HG03565 (cell line): ENCODE measurements around the gene PAM.

Experiments
- ATAC-seq: cut with Tn5 transposase; IDR thresholded peaks from one replicate; pipeline ENCODE4 v1.9.1; 2021; ENCODE audit warnings: mild to moderate bottlenecking, moderate library complexity; ENCODE audit not compliant: unreplicated experiment

PAM gene

GRCh38 chr5:102856389-102856777, 101.3 kb downstream of the PAM start:
- ATAC-seq = no peak

- ATAC-seq = no peak
Measured at GRCh38 chr5:102857076-102857818, 102.1 kb downstream of the PAM start.

- ATAC-seq = no peak
Measured at GRCh38 chr5:102858221-102858620, 103.1 kb downstream of the PAM start.

- no peak for ATAC-seq
Measured at GRCh38 chr5:102858808-102859207, 103.7 kb downstream of the PAM start.

- ATAC-seq = no peak
Measured at GRCh38 chr5:102860035-102860434, 104.9 kb downstream of the PAM start.

- ATAC-seq = no peak
Measured at GRCh38 chr5:102863058-102863457, 108.0 kb downstream of the PAM start.

- ATAC-seq = no peak
Measured at GRCh38 chr5:102863764-102864560, 108.9 kb downstream of the PAM start.

GRCh38 chr5:102865171-102865509, 110.0 kb downstream of the PAM start:
- no peak for ATAC-seq

GRCh38 chr5:102865510-102866236, 110.6 kb downstream of the PAM start:
- ATAC-seq = peak; percentile 73

- no peak for ATAC-seq
Measured at GRCh38 chr5:102866237-102866600, 111.1 kb downstream of the PAM start.

GRCh38 chr5:102867992-102868662, 113.0 kb downstream of the PAM start:
- ATAC-seq = no peak

- ATAC-seq = no peak
Measured at GRCh38 chr5:102869230-102869629, 114.1 kb downstream of the PAM start.

GRCh38 chr5:102873379-102873932, 118.4 kb downstream of the PAM start:
- ATAC-seq = no peak

- ATAC-seq = no peak
Measured at GRCh38 chr5:102874054-102874453, 118.9 kb downstream of the PAM start.

GRCh38 chr5:102875721-102876123, 120.6 kb downstream of the PAM start:
- ATAC-seq = no peak

- ATAC-seq = no peak
Measured at GRCh38 chr5:102876610-102877009, 121.5 kb downstream of the PAM start.

GRCh38 chr5:102879741-102880140, 124.6 kb downstream of the PAM start:
- no peak for ATAC-seq

- ATAC-seq = no peak
Measured at GRCh38 chr5:102886586-102886985, 131.5 kb downstream of the PAM start.

- no peak for ATAC-seq
Measured at GRCh38 chr5:102888483-102888882, 133.4 kb downstream of the PAM start.

- no peak for ATAC-seq
Measured at GRCh38 chr5:102889033-102889432, 133.9 kb downstream of the PAM start.

GRCh38 chr5:102890133-102890532, 135.0 kb downstream of the PAM start:
- no peak for ATAC-seq
